ENCODE data around the gene CCDC9B. TPM values are rescaled to one million over a fixed set of nuclear protein-coding genes. Genes with fewer than 3 reads are reported as not detected.

The CCDC9B gene
- total RNA-seq, 1 experiment from 2014 or later: 1.4 TPM

DNA sequence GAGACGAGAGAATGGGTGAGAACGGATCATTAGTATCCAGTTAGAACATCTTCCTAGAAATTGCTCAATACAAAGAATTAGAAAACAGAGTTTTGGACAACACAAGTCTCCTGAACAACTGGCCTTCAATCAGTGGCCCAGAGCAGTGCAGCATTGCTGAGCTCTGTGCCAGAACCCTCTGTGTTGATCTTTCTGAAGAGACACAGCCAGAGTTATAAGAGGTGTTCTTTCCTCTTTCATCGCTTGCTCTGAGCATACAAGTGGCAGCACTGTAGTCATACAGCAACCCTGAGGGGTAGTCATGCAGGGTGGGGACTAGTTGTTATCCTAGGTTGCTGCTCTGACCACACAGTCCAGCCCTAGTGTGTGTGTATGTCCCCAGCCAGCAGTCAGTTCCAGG is 45.7 kb upstream of the CCDC9B start (continued):
- TF ChIP-seq AFF4 (CRISPR knock-in tag; IDR thresholded peaks at IDR 0.05; ENCODE audit: borderline replicate concordance) (no peak), CREB1 (CRISPR knock-in tag; IDR thresholded peaks at IDR 0.05) (no peak), ETV6 (CRISPR knock-in tag; IDR thresholded peaks at IDR 0.05) (no peak), ZNF423 (CRISPR knock-in tag; IDR thresholded peaks at IDR 0.05) (no peak), ZNF232 (CRISPR knock-in tag; IDR thresholded peaks at IDR 0.05) (no peak), PRDM15 (CRISPR knock-in tag; IDR thresholded peaks at IDR 0.05) (no peak)
- TF ChIP-seq, protein P1, sequence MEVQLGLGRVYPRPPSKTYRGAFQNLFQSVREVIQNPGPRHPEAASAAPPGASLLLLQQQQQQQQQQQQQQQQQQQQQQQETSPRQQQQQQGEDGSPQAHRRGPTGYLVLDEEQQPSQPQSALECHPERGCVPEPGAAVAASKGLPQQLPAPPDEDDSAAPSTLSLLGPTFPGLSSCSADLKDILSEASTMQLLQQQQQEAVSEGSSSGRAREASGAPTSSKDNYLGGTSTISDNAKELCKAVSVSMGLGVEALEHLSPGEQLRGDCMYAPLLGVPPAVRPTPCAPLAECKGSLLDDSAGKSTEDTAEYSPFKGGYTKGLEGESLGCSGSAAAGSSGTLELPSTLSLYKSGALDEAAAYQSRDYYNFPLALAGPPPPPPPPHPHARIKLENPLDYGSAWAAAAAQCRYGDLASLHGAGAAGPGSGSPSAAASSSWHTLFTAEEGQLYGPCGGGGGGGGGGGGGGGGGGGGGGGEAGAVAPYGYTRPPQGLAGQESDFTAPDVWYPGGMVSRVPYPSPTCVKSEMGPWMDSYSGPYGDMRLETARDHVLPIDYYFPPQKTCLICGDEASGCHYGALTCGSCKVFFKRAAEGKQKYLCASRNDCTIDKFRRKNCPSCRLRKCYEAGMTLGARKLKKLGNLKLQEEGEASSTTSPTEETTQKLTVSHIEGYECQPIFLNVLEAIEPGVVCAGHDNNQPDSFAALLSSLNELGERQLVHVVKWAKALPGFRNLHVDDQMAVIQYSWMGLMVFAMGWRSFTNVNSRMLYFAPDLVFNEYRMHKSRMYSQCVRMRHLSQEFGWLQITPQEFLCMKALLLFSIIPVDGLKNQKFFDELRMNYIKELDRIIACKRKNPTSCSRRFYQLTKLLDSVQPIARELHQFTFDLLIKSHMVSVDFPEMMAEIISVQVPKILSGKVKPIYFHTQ (CRISPR knock-in tag; IDR thresholded peaks at IDR 0.05): no peak
- TF ChIP-seq, protein P2, sequence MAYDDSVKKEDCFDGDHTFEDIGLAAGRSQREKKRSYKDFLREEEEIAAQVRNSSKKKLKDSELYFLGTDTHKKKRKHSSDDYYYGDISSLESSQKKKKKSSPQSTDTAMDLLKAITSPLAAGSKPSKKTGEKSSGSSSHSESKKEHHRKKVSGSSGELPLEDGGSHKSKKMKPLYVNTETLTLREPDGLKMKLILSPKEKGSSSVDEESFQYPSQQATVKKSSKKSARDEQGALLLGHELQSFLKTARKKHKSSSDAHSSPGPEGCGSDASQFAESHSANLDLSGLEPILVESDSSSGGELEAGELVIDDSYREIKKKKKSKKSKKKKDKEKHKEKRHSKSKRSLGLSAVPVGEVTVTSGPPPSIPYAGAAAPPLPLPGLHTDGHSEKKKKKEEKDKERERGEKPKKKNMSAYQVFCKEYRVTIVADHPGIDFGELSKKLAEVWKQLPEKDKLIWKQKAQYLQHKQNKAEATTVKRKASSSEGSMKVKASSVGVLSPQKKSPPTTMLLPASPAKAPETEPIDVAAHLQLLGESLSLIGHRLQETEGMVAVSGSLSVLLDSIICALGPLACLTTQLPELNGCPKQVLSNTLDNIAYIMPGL (CRISPR knock-in tag; IDR thresholded peaks at IDR 0.05): no peak

- peak; percentile 100 for ATAC-seq
- H3K4me1 Mint-ChIP-seq: peaks cover 22% of the 10 kb centered on the region
- TF ChIP-seq FOXK1 (CRISPR knock-in tag; IDR thresholded peaks at IDR 0.05) (peak; percentile 85; the same call in 1 of the 2 replicates), ZNF317 (CRISPR knock-in tag; IDR thresholded peaks at IDR 0.05; ENCODE audit: borderline replicate concordance, low read depth) (0 out of 2 replicates have a peak, but pooled peaks have one; percentile 14), MLX (CRISPR knock-in tag; IDR thresholded peaks at IDR 0.05) (0 out of 2 replicates have a peak, but pooled peaks have one; percentile 51), ATF1 (CRISPR knock-in tag; IDR thresholded peaks at IDR 0.05) (0 out of 2 replicates have a peak, but pooled peaks have one; percentile 48), ERG (CRISPR knock-in tag; IDR thresholded peaks at IDR 0.05) (no peak), E2F5 (CRISPR knock-in tag; IDR thresholded peaks at IDR 0.05) (0 out of 2 replicates have a peak, but pooled peaks have one; percentile 36), SP1 (CRISPR knock-in tag; conservative IDR thresholded peaks at IDR 0.05) (peak; percentile 86), ZNF232 (CRISPR knock-in tag; IDR thresholded peaks at IDR 0.05) (peak; percentile 48; the same call in 1 of the 2 replicates), CREM (CRISPR knock-in tag; IDR thresholded peaks at IDR 0.05) (no peak; the same call in 1 of the 2 replicates), MYBL2 (CRISPR knock-in tag; IDR thresholded peaks at IDR 0.05) (peak; percentile 99)
- TF ChIP-seq, protein P3, sequence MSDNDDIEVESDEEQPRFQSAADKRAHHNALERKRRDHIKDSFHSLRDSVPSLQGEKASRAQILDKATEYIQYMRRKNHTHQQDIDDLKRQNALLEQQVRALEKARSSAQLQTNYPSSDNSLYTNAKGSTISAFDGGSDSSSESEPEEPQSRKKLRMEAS (CRISPR knock-in tag; IDR thresholded peaks at IDR 0.05): peak; percentile 29; the same call in 1 of the 2 replicates
Observed at GRCh38 chr15:40382580-40383456, 42.1 kb upstream of the CCDC9B start, which contains the start of gene KNSTRN. KNSTRN (plus strand) TSS chr15:40382721; CDS start chr15:40382836, 115 bp downstream.

More at GRCh38 chr15:40382580-40383456, 42.1 kb upstream of the CCDC9B start, which contains the start of gene KNSTRN:
- no peaks in the 10 kb centered on the region for H3K27me3 Mint-ChIP-seq (ENCODE audit: low read depth)
- peak within 1 kb of the TSS; percentile 98 for H3K27ac Mint-ChIP-seq
- ChIA-PET POLR2A (interaction anchor here (0.5 to 1.5 kb wide), 6 partner anchors 11 to 42 kb away, joined by 3 to 8 read pairs (median 5); partner anchors contain the start of genes CCDC9B and IVD), CTCF (interaction anchor here (0.6 to 1.7 kb wide), 12 partner anchors 11 to 108 kb away, joined by 3 to 17 read pairs (median 4); partner anchors contain the start of genes CCDC9B and PLCB2)
- DNase-seq (ENCODE audit: low spot score): peak; percentile 98
- H3K4me3 Mint-ChIP-seq: peak within 1 kb of the TSS; percentile 92
- peaks cover 15% of the 10 kb centered on the region for H3K9me3 Mint-ChIP-seq
- peaks cover 38% of the 10 kb centered on the region for H3K36me3 Mint-ChIP-seq

All from WTC11 (cell line).